Posterior cingulate gyrus (tissue), 11 donors: ENCODE data around the gene FNDC11.
A peak's percentile ranks its signal among the peaks of the same experiment; 100 is the strongest.
"Not testable (repeated sequence)": the region's sequence is repeated elsewhere in the genome, so short reads cannot be mapped to it uniquely, and the experiment has no call there.

ENCODE experiments used
- DNase-seq, 10 donors: peaks; one replicate each; pipeline versions ENCODE4 v3.0.0 to v3.0.0-alpha.2; 2020 to 2021; ENCODE audit warnings: mixed read lengths in 3 of 10
- intact Hi-C: fragments of 100-400 bp; cut with DNase I; formaldehyde crosslinking; loops from one replicate; pipeline ENCODE4 v1.15.1; 2023

Gene FNDC11

DNA sequence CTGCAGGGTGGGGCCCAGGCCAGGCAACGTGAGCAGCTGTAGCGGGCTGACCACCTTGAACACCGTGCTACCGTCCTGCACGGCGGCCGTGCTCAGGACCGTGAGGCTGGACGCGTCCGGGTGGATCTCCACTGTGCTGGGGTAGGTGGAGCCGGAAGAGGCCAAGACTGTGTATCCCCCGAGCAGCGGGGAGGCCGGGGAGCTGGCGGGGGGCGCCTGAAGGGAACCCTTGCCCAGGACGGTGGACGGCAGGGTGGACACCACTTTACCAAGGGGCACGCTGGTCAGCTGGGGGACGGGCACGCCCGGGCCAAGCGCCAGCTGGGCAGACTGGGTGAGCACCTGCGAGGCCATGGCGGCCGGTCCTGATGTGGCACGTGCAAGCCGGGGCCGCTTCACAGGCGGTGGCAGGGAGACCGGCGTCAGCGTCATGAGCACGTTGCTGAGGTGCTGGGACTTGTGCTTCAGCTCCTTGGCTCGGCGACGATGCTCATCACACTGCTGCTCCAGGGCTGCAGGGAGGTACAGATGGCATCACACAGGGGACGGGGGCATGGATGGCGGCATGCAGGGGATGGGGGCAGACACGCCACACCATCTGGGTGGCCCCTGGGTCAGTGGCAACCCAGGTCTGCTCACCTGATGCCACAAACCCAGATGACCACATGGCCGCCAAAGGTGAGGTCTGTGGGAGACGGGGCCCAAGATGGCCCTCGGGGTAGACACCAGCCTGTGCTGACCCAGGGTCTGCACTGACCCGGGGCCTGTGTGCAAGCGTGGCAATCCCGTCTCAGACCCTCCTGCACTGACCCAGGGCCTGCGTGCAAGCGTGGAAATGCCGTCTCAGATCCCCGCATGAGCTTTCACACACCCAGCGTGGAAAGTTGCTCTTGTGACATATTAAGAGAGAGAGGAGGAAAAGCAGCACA lies 36.5 kb downstream of the FNDC11 start:
- intact Hi-C loops: no loop called here
- peak in 1 of 10 donors; percentile 74 for DNase-seq

- no peak for DNase-seq
- intact Hi-C loops: no loop called here
These were observed 37.2 kb downstream of the FNDC11 start for GRCh38 chr20:63591147-63591533.

DNA sequence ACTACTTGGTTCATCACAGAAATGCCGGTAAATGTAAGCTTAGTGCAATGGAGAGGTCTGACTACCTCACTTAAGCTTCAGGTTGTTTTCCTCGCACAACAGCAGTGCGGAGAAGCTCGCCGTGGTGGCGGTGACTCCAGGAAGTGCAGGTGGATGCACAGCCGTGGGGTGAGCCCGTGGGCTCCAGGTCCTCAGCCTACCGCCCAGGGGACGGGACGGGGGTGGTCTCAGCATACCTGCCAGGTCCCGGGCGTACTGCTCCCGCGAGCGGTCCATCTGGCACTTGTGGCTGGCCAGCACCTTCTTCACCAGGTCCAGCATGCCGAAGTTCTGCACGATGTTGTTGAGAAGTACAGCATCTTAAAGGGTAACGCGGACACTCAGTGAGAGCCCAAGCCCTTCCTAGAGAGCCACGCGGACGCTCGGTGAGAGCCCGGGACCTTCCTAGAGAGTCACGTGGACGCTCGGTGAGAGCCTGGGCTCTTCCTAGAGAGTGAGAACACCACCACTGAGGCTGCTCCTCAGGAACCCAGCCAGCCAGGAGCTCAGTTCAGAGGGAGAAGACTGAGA lies 37.9 kb downstream of the FNDC11 start:
- peak in 1 of 10 donors; percentile 52 for DNase-seq
- intact Hi-C loops: no loop called here

- peak in 1 of 10 donors; percentile 73 for DNase-seq
- intact Hi-C loops: no loop called here
These were observed 38.7 kb downstream of the FNDC11 start for GRCh38 chr20:63592661-63593060.

DNA sequence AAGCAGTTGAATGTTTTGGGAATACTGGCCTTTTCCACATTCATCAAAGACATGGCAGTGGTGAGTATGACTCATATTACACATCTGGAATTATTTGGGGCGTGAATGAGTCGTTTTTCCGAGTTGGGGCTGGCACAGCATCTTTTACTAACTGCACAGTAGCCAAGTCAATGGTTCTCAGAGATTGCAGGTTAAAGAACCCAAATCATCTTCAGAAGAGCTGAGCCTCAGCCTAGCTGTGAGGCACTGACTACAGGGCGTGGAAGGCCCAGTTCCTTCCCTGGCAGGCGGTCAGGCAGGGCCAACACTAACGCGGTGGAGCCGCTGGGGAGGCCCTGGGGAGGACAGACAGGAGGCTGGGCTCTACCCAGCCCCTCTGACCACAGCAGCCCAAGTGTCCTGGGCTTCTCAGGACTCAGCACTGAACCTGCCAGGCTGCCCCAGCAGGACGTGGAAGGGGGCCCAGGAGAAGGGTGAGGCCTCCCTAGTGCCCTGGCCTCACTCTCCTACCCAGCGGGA lies 40.1 kb downstream of the FNDC11 start:
- intact Hi-C loops: no loop called here
- peak in 1 of 10 donors; percentile 74 for DNase-seq

DNA sequence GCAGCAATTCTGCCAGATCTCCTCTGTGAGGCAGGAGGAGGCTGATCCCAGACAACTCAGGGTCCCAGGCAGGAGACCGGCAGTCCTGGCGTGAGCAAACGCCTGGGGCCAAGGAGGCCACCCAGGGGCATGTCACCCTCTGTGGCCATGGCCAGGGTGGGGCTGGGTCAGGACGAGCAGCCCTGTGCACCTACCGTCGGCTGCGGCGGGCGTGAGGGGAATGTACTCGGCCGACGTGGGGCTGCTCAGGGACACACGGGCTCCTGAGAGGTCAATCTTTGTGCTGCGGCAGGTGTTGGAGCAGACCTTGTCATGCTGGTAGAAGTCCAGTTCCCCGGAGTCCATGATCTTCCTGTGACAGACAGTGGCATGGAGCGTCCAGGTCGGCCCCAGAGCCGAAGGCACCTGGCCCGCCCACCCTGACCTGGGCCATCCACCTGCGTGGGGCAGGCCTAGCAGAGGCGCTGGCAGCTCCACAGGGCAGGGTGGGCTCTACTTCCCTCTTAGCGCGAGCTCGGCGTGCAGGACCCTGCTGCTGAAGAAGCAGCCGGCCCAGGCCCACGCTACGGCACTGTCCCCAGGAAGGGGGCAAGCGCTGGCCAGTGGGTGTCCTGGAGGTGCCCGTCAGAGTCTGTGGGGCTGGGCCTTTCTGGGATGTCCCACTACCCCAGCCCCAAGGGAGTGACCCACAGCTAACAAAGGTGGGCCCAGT lies 41.6 kb downstream of the FNDC11 start:
- peak in 2 of 10 donors; percentile 71 to 72 for DNase-seq
- intact Hi-C loops: no loop called here

- DNase-seq: peak in 1 of 10 donors; percentile 47
- intact Hi-C loops: no loop called here
These were observed 42.5 kb downstream of the FNDC11 start for GRCh38 chr20:63596423-63596822.

DNA sequence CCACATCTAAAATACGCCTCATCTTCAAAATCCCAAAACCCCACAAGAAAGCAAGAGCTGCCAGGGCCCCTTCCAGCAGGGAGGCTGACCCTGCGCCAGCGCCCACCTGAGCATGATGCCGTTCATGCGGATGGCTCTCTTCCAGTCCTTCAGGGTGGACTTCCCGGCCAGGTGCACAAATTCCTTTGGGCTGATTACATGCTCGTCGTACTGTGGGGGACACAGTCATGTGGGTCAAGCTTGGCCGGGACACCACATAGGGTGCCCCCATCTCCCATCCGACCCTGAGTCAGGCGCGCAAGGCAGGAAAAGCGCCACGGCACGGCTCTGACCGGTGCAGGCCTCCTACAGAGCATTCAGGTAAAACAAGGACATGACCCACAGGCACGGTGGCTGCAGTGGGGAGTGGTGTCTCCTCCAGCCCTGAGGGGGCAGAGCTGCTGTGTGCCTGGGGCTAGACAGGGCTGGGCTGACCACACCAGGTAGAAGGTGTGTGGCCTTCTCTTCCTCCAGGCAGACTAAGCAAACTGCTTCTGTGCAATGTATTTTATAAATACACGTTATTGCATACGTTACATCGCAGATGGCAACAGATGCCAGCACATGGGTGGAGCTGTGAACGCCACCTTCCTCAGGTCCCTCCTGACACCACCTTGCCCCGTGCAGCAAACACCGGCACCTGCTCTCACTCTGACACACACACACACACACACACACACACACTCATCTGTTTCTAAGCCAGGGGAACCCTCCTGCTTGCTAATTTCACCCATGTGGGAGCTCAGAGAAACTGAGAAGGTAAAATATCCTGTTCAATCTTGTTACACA lies 43.9 kb downstream of the FNDC11 start:
- intact Hi-C loops: no loop called here
- peak in 3 of 10 donors; percentile 54 to 74 (median 59) for DNase-seq

- intact Hi-C loops: no loop called here
- peak in 3 of 10 donors; percentile 43 to 54 (median 43) for DNase-seq
These were observed 44.8 kb downstream of the FNDC11 start for GRCh38 chr20:63598479-63599395.

- intact Hi-C loops: no loop called here
- DNase-seq: peak in 2 of 10 donors; percentile 37 to 75
These were observed 45.6 kb downstream of the FNDC11 start for GRCh38 chr20:63599396-63600050.

DNA sequence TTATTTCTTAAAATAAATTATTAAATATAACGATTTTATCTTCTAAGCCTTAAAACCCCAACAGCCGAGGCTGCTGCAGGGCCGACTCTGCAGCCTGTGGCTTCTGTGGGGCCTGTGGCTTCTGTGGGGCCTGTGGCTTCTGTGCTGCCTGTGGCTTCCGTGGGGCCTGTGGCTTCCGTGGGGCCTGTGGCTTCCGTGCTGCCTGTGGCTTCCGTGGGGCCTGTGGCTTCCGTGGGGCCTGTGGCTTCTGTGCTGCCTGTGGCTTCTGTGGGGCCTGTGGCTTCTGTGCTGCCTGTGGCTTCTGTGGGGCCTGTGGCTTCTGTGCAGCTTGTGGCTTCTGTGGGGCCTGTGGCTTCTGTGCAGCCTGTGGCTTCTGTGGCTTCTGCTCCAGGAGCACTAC lies 47.7 kb downstream of the FNDC11 start:
- peak in 2 of 10 donors; percentile 28 to 29 for DNase-seq

DNA sequence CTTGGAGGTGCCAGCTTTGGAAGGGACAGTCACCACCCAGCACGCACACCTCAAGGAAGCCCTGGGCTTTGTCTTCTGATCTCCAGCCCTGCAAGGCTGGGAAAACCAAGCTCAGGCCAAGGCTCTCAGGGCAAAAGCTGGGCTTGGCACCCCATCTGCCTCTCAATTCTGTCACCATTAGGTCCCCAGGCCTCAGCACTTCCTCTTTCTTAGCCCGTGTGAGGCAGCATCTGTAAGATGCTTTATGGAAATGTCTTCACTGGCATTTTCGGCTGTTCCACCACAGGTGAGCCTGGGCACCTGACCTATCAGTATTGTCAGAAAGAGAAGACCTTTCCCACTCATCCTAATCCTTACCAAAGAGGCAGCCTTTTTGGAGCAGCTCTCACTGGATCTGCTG lies 48.4 kb downstream of the FNDC11 start:
- intact Hi-C loops: no loop called here
- DNase-seq: peak in 1 of 10 donors; percentile 50

More for the DNA sequence above, 47.7 kb downstream of the FNDC11 start:
- intact Hi-C loops: not testable (repeated sequence)
